Trophoblast cell (in vitro differentiated cells and primary cell): ENCODE data around the gene MUC16.
A peak's percentile ranks its signal among the peaks of the same experiment; 100 is the strongest.

ENCODE experiments used
- DNase-seq, 2 donors: peaks; one replicate each; pipeline ENCODE4 v3.0.0-alpha.2; 2016
- H2AFZ ChIP-seq: 2 replicates; pipeline ENCODE4 v1.6.1; 2013; ENCODE audit warnings: low read length, moderate library complexity, mild to moderate bottlenecking; ENCODE audit not compliant: insufficient read depth, poor library complexity
- H2AK5ac ChIP-seq: 2 replicates; pipeline ENCODE4 v1.6.1; 2013; ENCODE audit warnings: mild to moderate bottlenecking, low read length
- H2BK120ac ChIP-seq: 2 replicates; pipeline ENCODE4 v1.6.1; 2013; ENCODE audit warnings: low read length, mild to moderate bottlenecking, moderate library complexity; ENCODE audit not compliant: insufficient read depth, poor library complexity
- H2BK12ac ChIP-seq: 2 replicates; pipeline ENCODE4 v1.6.1; 2013; ENCODE audit warnings: mild to moderate bottlenecking, low read length, moderate library complexity
- H2BK5ac ChIP-seq: 2 replicates; pipeline ENCODE4 v1.6.1; 2013; ENCODE audit warnings: low read length, low read depth, moderate library complexity, mild to moderate bottlenecking; ENCODE audit not compliant: poor library complexity
- H3K14ac ChIP-seq: 2 replicates; pipeline ENCODE4 v1.6.1; 2013; ENCODE audit warnings: mild to moderate bottlenecking, low read length
- H3K18ac ChIP-seq: 2 replicates; pipeline ENCODE4 v1.6.1; 2013; ENCODE audit warnings: mild to moderate bottlenecking, low read length
- H3K23ac ChIP-seq: 2 replicates; pipeline ENCODE4 v1.6.1; 2013; ENCODE audit warnings: low read length
- H3K27ac ChIP-seq: 2 replicates; pipeline ENCODE4 v1.5.1; 2013; ENCODE audit warnings: low read depth, mild to moderate bottlenecking, inconsistent platforms, low read length, moderate library complexity
- H3K27me3 ChIP-seq: 2 replicates; pipeline ENCODE4 v1.6.1; 2013; ENCODE audit warnings: inconsistent platforms, mild to moderate bottlenecking, low read length, moderate library complexity; ENCODE audit not compliant: insufficient read depth
- H3K36me3 ChIP-seq, 2 experiments: 1 replicate in 1 of 2; 2 replicates in 1 of 2; pipeline ENCODE4 v1.6.1; 2013; ENCODE audit warnings: low read length in 2 of 2, mild to moderate bottlenecking in 2 of 2, moderate library complexity in 1 of 2; ENCODE audit not compliant: insufficient read depth in 2 of 2, control insufficient read depth in 1 of 2
- H3K4ac ChIP-seq: 2 replicates; pipeline ENCODE4 v1.6.1; 2013; ENCODE audit warnings: low read depth, mild to moderate bottlenecking, low read length, moderate library complexity
- H3K4me1 ChIP-seq, 2 experiments: 1 replicate in 1 of 2; 2 replicates in 1 of 2; pipeline ENCODE4 v1.6.1; 2013; ENCODE audit warnings: low read length in 2 of 2, mild to moderate bottlenecking in 2 of 2, moderate library complexity in 1 of 2; ENCODE audit not compliant: insufficient read depth in 2 of 2, control insufficient read depth in 1 of 2
- H3K4me2 ChIP-seq: 2 replicates; pipeline ENCODE4 v1.6.1; 2013; ENCODE audit warnings: inconsistent platforms, mild to moderate bottlenecking, low read length, moderate library complexity
- H3K4me3 ChIP-seq: 2 replicates; pipeline ENCODE4 v1.5.1; 2013; ENCODE audit warnings: mild to moderate bottlenecking, low read depth, low read length, inconsistent platforms
- H3K79me1 ChIP-seq: one replicate; pipeline ENCODE4 v1.6.1; 2013; ENCODE audit warnings: low read length
- H3K79me2 ChIP-seq: 2 replicates; pipeline ENCODE4 v1.6.1; 2013; ENCODE audit warnings: low read length, mild to moderate bottlenecking; ENCODE audit not compliant: control insufficient read depth, insufficient read depth, poor library complexity
- H3K9ac ChIP-seq: 2 replicates; pipeline ENCODE4 v1.6.1; 2013; ENCODE audit warnings: mild to moderate bottlenecking, low read length
- H3K9me3 ChIP-seq: 2 replicates; pipeline ENCODE4 v1.6.1; 2013; ENCODE audit warnings: low read depth, mild to moderate bottlenecking, control low read depth, inconsistent platforms, low read length; ENCODE audit not compliant: insufficient read depth
- H4K12ac ChIP-seq: 2 replicates; pipeline ENCODE4 v1.6.1; 2013; ENCODE audit warnings: low read depth, mild to moderate bottlenecking, low read length, moderate library complexity
- H4K8ac ChIP-seq: 2 replicates; pipeline ENCODE4 v1.6.1; 2013; ENCODE audit warnings: low read depth, mild to moderate bottlenecking, low read length, moderate library complexity
- H4K91ac ChIP-seq: one replicate; pipeline ENCODE4 v1.6.1; 2013; ENCODE audit warnings: low read depth, mild to moderate bottlenecking, low read length, moderate library complexity
- WGBS: extraction: QIAGEN DNeasy Blood & Tissue Kit; methylation state at CpG from one replicate; pipeline ENCODE4 v1.1.7; 2013; ENCODE audit warnings: missing lambda C conversion rate; ENCODE audit not compliant: insufficient read length, insufficient coverage; ENCODE audit errors: extremely low coverage; 5-methylcytosine and 5-hydroxymethylcytosine counted together

The MUC16 gene

DNA sequence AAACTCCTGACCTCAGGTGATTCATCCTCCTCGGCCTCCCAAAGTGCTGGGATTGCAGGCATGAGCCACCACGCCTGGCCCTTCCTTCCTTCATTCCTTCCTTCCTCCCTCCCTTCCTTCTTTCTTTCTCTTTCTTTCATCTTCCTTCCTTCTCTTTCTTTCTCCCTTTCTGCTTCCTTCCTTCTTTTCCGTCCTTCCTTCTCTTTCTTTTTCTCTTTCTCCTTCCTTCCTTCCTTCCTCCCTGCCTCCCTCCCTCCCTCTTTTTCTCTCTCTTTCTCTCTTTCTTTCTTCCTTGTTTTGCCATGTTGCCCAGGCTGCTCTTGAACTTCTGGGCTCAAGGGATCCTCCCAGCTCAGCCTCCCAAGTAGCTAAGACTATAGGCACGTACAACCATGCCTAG is 36.5 kb upstream of the MUC16 start:
- no peak overlapping the region for H2BK120ac ChIP-seq
- no peaks in the 10 kb centered on the region for H3K4me1 ChIP-seq
- H4K12ac ChIP-seq = no peak overlapping the region
- H3K14ac ChIP-seq = no peak overlapping the region
- H3K18ac ChIP-seq = no peak overlapping the region
- H3K9me3 ChIP-seq = no peaks in the 10 kb centered on the region
- 92% methylated on average over 1 of the region's 4 CpGs for WGBS
- H3K4me3 ChIP-seq = no peak overlapping the region
- H2AFZ ChIP-seq = no peak overlapping the region
- H2BK12ac ChIP-seq = no peak overlapping the region
- H3K27ac ChIP-seq = no peak overlapping the region
- H3K36me3 ChIP-seq = no peaks in the 10 kb centered on the region
- H3K4ac ChIP-seq = no peak overlapping the region
- no peaks in the 10 kb centered on the region for H3K79me2 ChIP-seq
- H3K27me3 ChIP-seq = no peaks in the 10 kb centered on the region
- H2BK5ac ChIP-seq = peak overlapping the region; percentile 46
- H3K9ac ChIP-seq = no peak overlapping the region
- DNase-seq = no peak
- H3K79me1 ChIP-seq = no peaks in the 10 kb centered on the region
- H3K23ac ChIP-seq = no peak overlapping the region
- H2AK5ac ChIP-seq = no peak overlapping the region
- H3K4me2 ChIP-seq = no peak overlapping the region
- H4K91ac ChIP-seq = no peak overlapping the region
- no peak overlapping the region for H4K8ac ChIP-seq

DNA sequence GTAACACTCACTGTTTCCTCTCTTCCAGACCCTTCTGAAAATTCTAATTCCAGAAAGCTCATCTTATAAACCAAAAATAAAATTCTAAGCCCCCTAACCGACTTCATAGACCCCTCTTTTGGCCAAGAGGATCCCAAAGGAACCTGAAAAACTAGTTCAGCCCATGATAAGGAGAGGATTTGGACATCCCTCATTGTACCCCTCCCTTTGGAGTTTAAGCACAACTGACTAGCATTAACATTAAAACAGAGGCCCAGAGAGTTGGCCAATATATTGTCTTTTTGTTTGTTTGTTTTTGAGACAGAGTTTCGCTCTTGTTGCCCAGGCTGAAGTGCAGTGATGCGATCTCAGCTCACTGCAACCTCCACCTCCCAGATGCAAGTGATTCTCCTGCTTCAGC is 34.2 kb upstream of the MUC16 start:
- H3K23ac ChIP-seq = no peak overlapping the region
- no peak overlapping the region for H3K9ac ChIP-seq
- no peak overlapping the region for H2AFZ ChIP-seq
- DNase-seq = peak; percentile 37 to 57
- H2AK5ac ChIP-seq = no peak overlapping the region
- H3K4ac ChIP-seq = no peak overlapping the region
- no peaks in the 10 kb centered on the region for H3K9me3 ChIP-seq
- no peak overlapping the region for H4K8ac ChIP-seq
- no peak overlapping the region for H2BK5ac ChIP-seq
- H3K4me1 ChIP-seq = peaks cover 5 to 7% of the 10 kb centered on the region in 2 experiments
- no peak overlapping the region for H3K14ac ChIP-seq
- no peak overlapping the region for H3K27ac ChIP-seq
- no peaks in the 10 kb centered on the region for H3K36me3 ChIP-seq
- no peak overlapping the region for H3K4me3 ChIP-seq
- no peak overlapping the region for H2BK120ac ChIP-seq
- H3K27me3 ChIP-seq = no peaks in the 10 kb centered on the region
- H4K12ac ChIP-seq = no peak overlapping the region
- H2BK12ac ChIP-seq = no peak overlapping the region
- WGBS = no CpG with 5 or more reads among the region's 3 CpGs
- no peaks in the 10 kb centered on the region for H3K79me2 ChIP-seq
- H3K4me2 ChIP-seq = no peak overlapping the region
- no peak overlapping the region for H3K18ac ChIP-seq
- peaks cover 8% of the 10 kb centered on the region for H3K79me1 ChIP-seq
- no peak overlapping the region for H4K91ac ChIP-seq

DNA sequence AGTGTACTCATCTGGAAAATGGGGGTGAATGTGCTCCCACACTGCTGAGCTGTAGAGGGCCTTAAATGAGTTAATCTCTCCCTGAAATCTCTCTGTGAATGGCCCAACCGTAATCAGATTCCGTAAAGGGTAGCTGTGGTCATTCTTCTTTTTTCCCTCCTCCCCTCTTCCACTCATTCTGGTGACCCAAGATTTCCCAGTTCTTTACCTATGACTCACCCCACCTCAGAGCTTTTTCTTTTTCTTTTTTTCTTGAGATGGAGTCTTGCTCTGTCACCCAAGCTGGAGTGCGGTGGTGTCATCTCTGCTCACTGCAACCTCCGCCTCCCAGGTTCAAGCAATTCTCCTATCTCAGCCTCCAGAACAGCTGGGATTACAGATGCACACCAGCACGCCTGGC is 33.3 kb upstream of the MUC16 start:
- no peak overlapping the region for H3K4me3 ChIP-seq
- no peaks in the 10 kb centered on the region for H3K27me3 ChIP-seq
- no peaks in the 10 kb centered on the region for H3K9me3 ChIP-seq
- no peak overlapping the region for H2AK5ac ChIP-seq
- H2BK5ac ChIP-seq = peak overlapping the region; percentile 26
- peaks cover 11% of the 10 kb centered on the region for H3K79me1 ChIP-seq
- H4K91ac ChIP-seq = no peak overlapping the region
- no peaks in the 10 kb centered on the region for H3K36me3 ChIP-seq
- no peak overlapping the region for H3K23ac ChIP-seq
- DNase-seq = peak; percentile 61 to 66
- H4K12ac ChIP-seq = no peak overlapping the region
- no peak overlapping the region for H3K4ac ChIP-seq
- WGBS = no CpG with 5 or more reads among the region's 5 CpGs
- H3K18ac ChIP-seq = no peak overlapping the region
- H2BK120ac ChIP-seq = no peak overlapping the region
- H3K9ac ChIP-seq = no peak overlapping the region
- H3K27ac ChIP-seq = no peak overlapping the region
- H3K79me2 ChIP-seq = no peaks in the 10 kb centered on the region
- H3K4me1 ChIP-seq = peaks cover 5 to 7% of the 10 kb centered on the region in 2 experiments
- H3K14ac ChIP-seq = no peak overlapping the region
- H4K8ac ChIP-seq = no peak overlapping the region
- no peak overlapping the region for H3K4me2 ChIP-seq
- no peak overlapping the region for H2BK12ac ChIP-seq
- H2AFZ ChIP-seq = no peak overlapping the region

DNA sequence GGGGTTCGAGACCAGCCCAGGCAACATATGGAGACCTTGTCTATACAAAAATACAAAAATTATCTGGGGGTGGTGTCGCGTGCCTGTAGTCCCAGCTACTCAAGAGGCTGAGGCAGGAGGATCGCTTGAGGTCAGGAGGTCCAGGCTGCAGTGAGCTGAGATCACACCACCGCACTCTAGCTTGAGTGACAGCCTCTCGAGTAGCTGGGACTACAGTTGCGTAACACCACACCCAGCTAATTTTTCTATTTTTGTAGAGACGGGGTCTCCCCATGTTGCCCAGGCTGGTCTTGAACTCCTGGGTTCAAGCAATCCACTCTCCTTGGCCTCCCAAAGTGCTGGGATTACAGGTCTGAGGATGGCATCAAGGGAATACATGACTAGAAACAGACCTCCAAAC is 30.8 kb upstream of the MUC16 start:
- Histone ChIP-seq H3K4me3 (no peak overlapping the region), H3K23ac (no peak overlapping the region), H2BK120ac (peak overlapping the region; percentile 36), H3K36me3 (no peaks in the 10 kb centered on the region), H3K4me2 (no peak overlapping the region), H3K9me3 (no peaks in the 10 kb centered on the region), H3K18ac (no peak overlapping the region), H3K9ac (no peak overlapping the region), H3K27ac (no peak overlapping the region), H2BK5ac (no peak overlapping the region), H4K91ac (peak overlapping the region; percentile 45), H3K4ac (no peak overlapping the region), H4K12ac (no peak overlapping the region), H3K79me2 (no peaks in the 10 kb centered on the region), H3K79me1 (peaks cover 14% of the 10 kb centered on the region), H3K14ac (no peak overlapping the region), H2AFZ (no peak overlapping the region), H2BK12ac (no peak overlapping the region), H3K4me1 (peaks cover 5 to 13% of the 10 kb centered on the region in 2 experiments), H3K27me3 (no peaks in the 10 kb centered on the region), H4K8ac (no peak overlapping the region), H2AK5ac (no peak overlapping the region)
- DNase-seq = no peak
- no CpG with 5 or more reads among the region's 8 CpGs for WGBS
